Gastrocnemius medialis (tissue), 4 donors: ENCODE results near the gene AP3B2. TPM values are rescaled to one million over a fixed set of nuclear protein-coding genes. Genes with fewer than 3 reads are reported as not detected.

Experiments
- ATAC-seq, 2 donors: fragments of 150-250 bp; one replicate each; pipeline ENCODE4 v1.9.1; 2016
- DNase-seq, 2 donors: peaks; one replicate each; pipeline ENCODE4 v3.0.0-alpha.2; 2019
- H3K27ac ChIP-seq, 4 donors: fragments of 200-600 bp; sonication (generic); 1 replicate in 1 of 4; 2 replicates in 3 of 4; pipeline ENCODE4 v1.5.1; 2016 to 2018; ENCODE audit warnings: mild to moderate bottlenecking in 2 of 4, moderate library complexity in 1 of 4
- H3K27me3 ChIP-seq, 3 donors: fragments of 200-600 bp; sonication (generic) in 2 of 3; 1 replicate in 1 of 3; 2 replicates in 2 of 3; pipeline versions ENCODE4 v1.5.1 to v1.6.0; 2016 to 2019; ENCODE audit warnings: mild to moderate bottlenecking in 1 of 3, moderate library complexity in 1 of 3
- H3K36me3 ChIP-seq, 2 donors: fragments of 200-600 bp; sonication (generic) in 1 of 2; one replicate each; pipeline ENCODE4 v1.5.1; 2017 to 2018
- H3K4me1 ChIP-seq, 2 donors: fragments of 200-600 bp; sonication (generic) in 1 of 2; one replicate each; pipeline ENCODE4 v1.5.1; 2016 to 2017; ENCODE audit warnings: mild to moderate bottlenecking in 2 of 2
- H3K4me3 ChIP-seq, 4 donors: fragments of 200-600 bp; sonication (generic) in 3 of 4; 1 replicate in 1 of 4; 2 replicates in 3 of 4; pipeline ENCODE4 v1.5.1; 2016 to 2019; ENCODE audit warnings: mild to moderate bottlenecking in 2 of 4
- H3K9me3 ChIP-seq, 3 donors: fragments of 200-600 bp; sonication (generic) in 2 of 3; 1 replicate in 1 of 3; 2 replicates in 2 of 3; pipeline ENCODE4 v1.5.1; 2016 to 2019
- CTCF ChIP-seq, 5 experiments: fragments of 450-650 bp in 3 of 5; fragments of 200-600 bp in 2 of 5; sonication (generic) in 2 of 5; IDR thresholded peaks in 4 of 5; conservative IDR thresholded peaks in 1 of 5; 1 replicate in 4 of 5; 2 replicates in 1 of 5; pipeline ENCODE4 v1.5.1; 2016 to 2019; ENCODE audit warnings: antibody characterized with exemption in 5 of 5, mild to moderate bottlenecking in 3 of 5, moderate library complexity in 3 of 5
- POLR2A ChIP-seq, 2 donors: fragments of 450-650 bp; IDR thresholded peaks; one replicate each; pipeline ENCODE4 v1.6.1; 2017; ENCODE audit warnings: antibody characterized with exemption in 2 of 2, mild to moderate bottlenecking in 2 of 2, moderate library complexity in 2 of 2
- in situ Hi-C, 4 donors: fragments of 200-750 bp; cut with MboI; loops; one replicate each; pipeline versions ENCODE4 v1.15.0 to v1.8.0; 2017; ENCODE audit warnings: low sequenced_read_pairs in 4 of 4
- intact Hi-C: fragments of 100-400 bp; cut with DNase I; formaldehyde crosslinking; loops from one replicate; pipeline ENCODE4 v1.15.1; 2023; ENCODE audit warnings: low total_unique reads
- total RNA-seq, 4 donors: library from RNA; depleted of rRNA; stranded (reverse); fragments of >200 nt; gene quantifications; one replicate each; pipeline versions ENCODE4 v1.1.0 to v1.2.3, GENCODE V29; 2016

Gene AP3B2
- total RNA-seq, 4 donors from 2014 or later: 0.32 TPM; not detected in 3

DNA sequence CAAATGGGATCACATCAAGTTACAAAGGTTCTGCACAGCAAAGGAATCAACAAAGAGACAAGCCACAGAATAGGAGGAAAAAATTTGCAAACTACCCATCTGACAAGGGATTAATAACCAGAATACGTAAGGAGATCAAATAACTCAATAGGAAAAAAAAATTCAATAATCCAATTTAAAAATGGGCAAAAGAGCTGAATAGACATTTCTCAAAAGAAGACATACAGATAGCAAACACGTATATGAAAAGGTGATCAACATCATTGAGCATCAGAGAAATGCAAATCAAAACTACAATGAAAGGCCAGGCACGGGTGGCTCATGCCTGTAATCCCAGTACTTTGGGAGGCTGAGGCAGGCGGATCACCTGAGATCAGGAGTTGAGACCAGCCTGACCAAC, 39.0 kb downstream of the AP3B2 start:
- in situ Hi-C loops: no loop called here
- Histone ChIP-seq H3K36me3 (no peaks in the 10 kb centered on the region), H3K4me1 (no peaks in the 10 kb centered on the region), H3K27ac (no peak overlapping the region), H3K4me3 (no peak overlapping the region), H3K27me3 (no peaks in the 10 kb centered on the region), H3K9me3 (no peaks in the 10 kb centered on the region)
- ATAC-seq (no peak), DNase-seq (no peak)
- intact Hi-C loops: no loop called here
- TF ChIP-seq POLR2A (IDR thresholded peaks at IDR 0.05) (no peak), CTCF (IDR thresholded peaks at IDR 0.05 in 4 of 5, conservative IDR thresholded peaks at IDR 0.05 in 1 of 5) (no peak)

DNA sequence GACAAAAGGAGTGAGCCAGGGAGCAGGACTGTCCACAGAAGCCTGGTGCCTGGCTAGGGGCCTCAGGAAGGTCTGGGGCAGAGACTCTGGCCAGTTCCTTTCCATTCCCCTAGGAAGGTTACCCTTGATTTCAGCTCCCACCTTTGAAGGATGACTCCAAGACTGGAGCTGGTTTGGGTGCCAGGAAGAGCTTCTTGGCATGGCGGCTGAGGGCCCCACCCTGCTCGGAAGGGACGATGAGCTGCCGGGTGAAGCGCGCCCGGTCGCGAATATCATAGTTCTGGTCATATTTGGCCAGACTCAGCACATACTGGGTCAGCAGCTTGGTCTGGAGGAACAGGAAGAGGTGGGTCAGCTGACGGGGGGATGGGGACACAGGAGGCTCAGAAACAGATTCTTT, 43.1 kb downstream of the AP3B2 start:
- DNase-seq (no peak), ATAC-seq (no peak)
- H3K9me3 ChIP-seq: no peaks in the 10 kb centered on the region
- in situ Hi-C loops: no loop called here
- H3K36me3 ChIP-seq: no peaks in the 10 kb centered on the region
- no peak for TF ChIP-seq POLR2A (IDR thresholded peaks at IDR 0.05)
- TF ChIP-seq CTCF (IDR thresholded peaks at IDR 0.05 in 4 of 5, conservative IDR thresholded peaks at IDR 0.05 in 1 of 5): no peak
- H3K4me3 ChIP-seq: no peak overlapping the region
- intact Hi-C loops: no loop called here
- no peaks in the 10 kb centered on the region for H3K4me1 ChIP-seq
- no peak overlapping the region for H3K27ac ChIP-seq
- H3K27me3 ChIP-seq: no peaks in the 10 kb centered on the region

DNA sequence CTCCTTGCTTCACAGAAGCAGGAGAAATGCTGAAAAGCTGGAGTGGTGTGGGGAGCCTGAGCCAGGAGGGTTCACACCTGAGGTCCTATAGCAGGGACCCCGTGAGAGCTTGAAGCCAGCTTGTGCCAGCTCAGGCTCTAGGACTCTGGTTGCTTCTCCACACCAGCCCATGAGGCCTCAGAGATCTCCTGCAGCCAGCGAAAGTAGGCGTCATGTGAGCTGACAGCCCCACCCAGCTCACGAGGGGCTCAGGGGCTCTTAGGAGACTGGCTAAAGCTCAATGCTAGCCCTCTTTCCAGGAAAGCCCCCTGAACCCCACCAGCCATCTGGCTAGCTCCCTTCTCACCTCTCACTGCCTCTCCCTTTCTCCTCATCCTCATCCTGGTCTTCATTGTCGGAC, 45.7 kb downstream of the AP3B2 start:
- Histone ChIP-seq H3K27ac (no peak overlapping the region), H3K4me1 (no peaks in the 10 kb centered on the region), H3K9me3 (no peaks in the 10 kb centered on the region), H3K36me3 (no peaks in the 10 kb centered on the region), H3K27me3 (no peaks in the 10 kb centered on the region), H3K4me3 (no peak overlapping the region)
- DNase-seq: no peak
- in situ Hi-C loops: no loop called here
- TF ChIP-seq POLR2A (IDR thresholded peaks at IDR 0.05) (no peak), CTCF (IDR thresholded peaks at IDR 0.05 in 4 of 5, conservative IDR thresholded peaks at IDR 0.05 in 1 of 5) (no peak)
- intact Hi-C loops: no loop called here
- no peak for ATAC-seq

DNA sequence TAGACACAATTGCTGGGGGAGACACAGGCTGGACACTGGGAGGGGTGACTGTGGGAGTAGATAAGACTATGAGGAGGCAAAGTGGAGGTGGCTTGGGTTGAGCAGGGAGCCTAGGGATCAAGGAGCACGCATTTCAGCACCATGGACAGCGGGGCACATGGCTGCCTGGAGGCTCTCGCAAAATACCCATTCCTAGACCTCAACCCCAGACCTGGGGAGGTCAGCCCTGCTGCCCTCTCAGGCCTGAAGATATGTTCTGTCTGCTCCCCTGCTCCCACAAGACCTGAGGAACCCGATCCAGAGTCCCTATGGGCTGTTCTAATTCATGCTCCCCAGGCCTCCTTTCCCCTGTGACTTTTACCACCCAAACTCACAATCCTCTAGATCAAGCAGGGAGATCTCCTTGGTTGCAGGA, 46.5 kb downstream of the AP3B2 start:
- no peaks in the 10 kb centered on the region for H3K4me1 ChIP-seq
- H3K36me3 ChIP-seq: no peaks in the 10 kb centered on the region
- DNase-seq: no peak
- ATAC-seq: no peak
- intact Hi-C loops (no loop called here), in situ Hi-C loops (no loop called here)
- H3K4me3 ChIP-seq: no peak overlapping the region
- H3K9me3 ChIP-seq: no peaks in the 10 kb centered on the region
- no peak for TF ChIP-seq POLR2A (IDR thresholded peaks at IDR 0.05)
- TF ChIP-seq CTCF (IDR thresholded peaks at IDR 0.05 in 4 of 5, conservative IDR thresholded peaks at IDR 0.05 in 1 of 5): no peak
- H3K27ac ChIP-seq: no peak overlapping the region
- no peaks in the 10 kb centered on the region for H3K27me3 ChIP-seq

GRCh38 chr15:82662641-82663040, 47.0 kb downstream of the AP3B2 start:
- H3K27me3 ChIP-seq: no peaks in the 10 kb centered on the region

More at GRCh38 chr15:82662641-82663040, 47.0 kb downstream of the AP3B2 start:
- intact Hi-C loops: no loop called here
- in situ Hi-C loops: no loop called here
- no peak for ATAC-seq
- TF ChIP-seq POLR2A (IDR thresholded peaks at IDR 0.05): no peak
- no peak for TF ChIP-seq CTCF (IDR thresholded peaks at IDR 0.05 in 4 of 5, conservative IDR thresholded peaks at IDR 0.05 in 1 of 5)
- Histone ChIP-seq H3K9me3 (no peaks in the 10 kb centered on the region), H3K4me1 (no peaks in the 10 kb centered on the region), H3K4me3 (no peak overlapping the region), H3K27ac (no peak overlapping the region), H3K36me3 (no peaks in the 10 kb centered on the region)
- DNase-seq: no peak
